Panc1 (cell line): ENCODE data around the gene SUMF1.

ENCODE experiments used
- SIN3A ChIP-seq: IDR thresholded peaks from 2 replicates; pipeline ENCODE4 v1.6.1; 2012; ENCODE audit warnings: low read depth, mild to moderate bottlenecking, low read length, moderate library complexity, borderline replicate concordance; ENCODE audit not compliant: insufficient read depth
- TCF7L2 ChIP-seq: IDR thresholded peaks from 2 replicates; pipeline ENCODE4 v1.6.1; 2011; ENCODE audit warnings: mild to moderate bottlenecking, low read depth, low read length, inconsistent platforms
- TF ChIP-seq, protein P1 (sequence below): fragments of 450-650 bp; IDR thresholded peaks from 2 replicates; pipeline ENCODE4 v1.5.1; 2017; ENCODE audit warnings: mild to moderate bottlenecking
- TF ChIP-seq, protein P2 (sequence below), 2 experiments: IDR thresholded peaks; 2 replicates each; pipeline ENCODE4 v1.6.1; 2011 to 2012; ENCODE audit warnings: low read depth in 2 of 2, control low read depth in 1 of 2, low read length in 1 of 2, mild to moderate bottlenecking in 1 of 2, moderate library complexity in 1 of 2; ENCODE audit not compliant: insufficient read depth in 1 of 2

DNA sequence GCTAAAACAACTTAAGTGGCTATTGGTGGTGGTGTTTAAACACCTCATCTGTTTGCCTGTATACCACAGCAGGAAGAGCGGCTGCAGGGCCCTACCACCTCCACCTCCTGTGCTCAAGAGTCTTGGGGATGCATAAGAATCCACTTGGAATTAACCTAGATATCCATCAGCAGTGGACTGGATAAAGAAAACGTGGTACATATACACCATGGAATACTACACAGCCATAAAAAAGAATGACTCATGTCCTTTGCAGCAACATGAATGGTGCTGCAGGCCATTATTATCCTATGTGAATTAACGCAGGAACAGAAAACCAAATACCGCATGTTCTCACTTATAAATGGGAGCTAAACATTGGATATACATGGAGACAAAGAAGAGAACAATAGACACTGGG, 87.1 kb downstream of the SUMF1 start:
- TF ChIP-seq, protein P1, sequence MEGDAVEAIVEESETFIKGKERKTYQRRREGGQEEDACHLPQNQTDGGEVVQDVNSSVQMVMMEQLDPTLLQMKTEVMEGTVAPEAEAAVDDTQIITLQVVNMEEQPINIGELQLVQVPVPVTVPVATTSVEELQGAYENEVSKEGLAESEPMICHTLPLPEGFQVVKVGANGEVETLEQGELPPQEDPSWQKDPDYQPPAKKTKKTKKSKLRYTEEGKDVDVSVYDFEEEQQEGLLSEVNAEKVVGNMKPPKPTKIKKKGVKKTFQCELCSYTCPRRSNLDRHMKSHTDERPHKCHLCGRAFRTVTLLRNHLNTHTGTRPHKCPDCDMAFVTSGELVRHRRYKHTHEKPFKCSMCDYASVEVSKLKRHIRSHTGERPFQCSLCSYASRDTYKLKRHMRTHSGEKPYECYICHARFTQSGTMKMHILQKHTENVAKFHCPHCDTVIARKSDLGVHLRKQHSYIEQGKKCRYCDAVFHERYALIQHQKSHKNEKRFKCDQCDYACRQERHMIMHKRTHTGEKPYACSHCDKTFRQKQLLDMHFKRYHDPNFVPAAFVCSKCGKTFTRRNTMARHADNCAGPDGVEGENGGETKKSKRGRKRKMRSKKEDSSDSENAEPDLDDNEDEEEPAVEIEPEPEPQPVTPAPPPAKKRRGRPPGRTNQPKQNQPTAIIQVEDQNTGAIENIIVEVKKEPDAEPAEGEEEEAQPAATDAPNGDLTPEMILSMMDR = no peak
- TF ChIP-seq SIN3A = no peak
- TF ChIP-seq, protein P2, sequence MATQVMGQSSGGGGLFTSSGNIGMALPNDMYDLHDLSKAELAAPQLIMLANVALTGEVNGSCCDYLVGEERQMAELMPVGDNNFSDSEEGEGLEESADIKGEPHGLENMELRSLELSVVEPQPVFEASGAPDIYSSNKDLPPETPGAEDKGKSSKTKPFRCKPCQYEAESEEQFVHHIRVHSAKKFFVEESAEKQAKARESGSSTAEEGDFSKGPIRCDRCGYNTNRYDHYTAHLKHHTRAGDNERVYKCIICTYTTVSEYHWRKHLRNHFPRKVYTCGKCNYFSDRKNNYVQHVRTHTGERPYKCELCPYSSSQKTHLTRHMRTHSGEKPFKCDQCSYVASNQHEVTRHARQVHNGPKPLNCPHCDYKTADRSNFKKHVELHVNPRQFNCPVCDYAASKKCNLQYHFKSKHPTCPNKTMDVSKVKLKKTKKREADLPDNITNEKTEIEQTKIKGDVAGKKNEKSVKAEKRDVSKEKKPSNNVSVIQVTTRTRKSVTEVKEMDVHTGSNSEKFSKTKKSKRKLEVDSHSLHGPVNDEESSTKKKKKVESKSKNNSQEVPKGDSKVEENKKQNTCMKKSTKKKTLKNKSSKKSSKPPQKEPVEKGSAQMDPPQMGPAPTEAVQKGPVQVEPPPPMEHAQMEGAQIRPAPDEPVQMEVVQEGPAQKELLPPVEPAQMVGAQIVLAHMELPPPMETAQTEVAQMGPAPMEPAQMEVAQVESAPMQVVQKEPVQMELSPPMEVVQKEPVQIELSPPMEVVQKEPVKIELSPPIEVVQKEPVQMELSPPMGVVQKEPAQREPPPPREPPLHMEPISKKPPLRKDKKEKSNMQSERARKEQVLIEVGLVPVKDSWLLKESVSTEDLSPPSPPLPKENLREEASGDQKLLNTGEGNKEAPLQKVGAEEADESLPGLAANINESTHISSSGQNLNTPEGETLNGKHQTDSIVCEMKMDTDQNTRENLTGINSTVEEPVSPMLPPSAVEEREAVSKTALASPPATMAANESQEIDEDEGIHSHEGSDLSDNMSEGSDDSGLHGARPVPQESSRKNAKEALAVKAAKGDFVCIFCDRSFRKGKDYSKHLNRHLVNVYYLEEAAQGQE (IDR thresholded peaks at IDR 0.05; ENCODE audit: insufficient read depth in 1 of 2, low read depth in 2 of 2, low read length in 1 of 2) = no peak
- TF ChIP-seq TCF7L2 = no peak
